Panc1 (cell line): ENCODE data around the gene DDX10. TPM values are rescaled to one million over a fixed set of nuclear protein-coding genes. Genes with fewer than 3 reads are reported as not detected.

Experiments
- ATAC-seq: fragments of 200-7000 bp; cut with Tn5 transposase; 2 replicates; pipeline ENCODE4 v1.9.1; 2020; ENCODE audit warnings: mild to moderate bottlenecking, moderate library complexity
- BruUV-seq: library from RNA; stranded (reverse); fragments of 400-500 nt; replicated peaks from 2 replicates; lab custom pipeline; 2021; lab: Mats Ljungman, UMichigan
- CTCF ChIA-PET: fragments of 300-600 bp; sonication (Branson Sonifier 250); formaldehyde crosslinking; loops from one replicate; lab custom pipeline; 2022; ENCODE audit warnings: antibody characterized with exemption; lab: Charles Lee
- POLR2A ChIA-PET: fragments of 300-600 bp; sonication (Branson Sonifier 250); formaldehyde crosslinking; loops from one replicate; lab custom pipeline; 2022; ENCODE audit warnings: antibody characterized with exemption; lab: Charles Lee
- DNase-seq: peaks from one replicate; pipeline ENCODE4 v3.0.0-alpha.2; 2010; ENCODE audit warnings: low read depth, low spot score
- H3K27ac ChIP-seq: 2 replicates; pipeline ENCODE4 v1.5.1; 2011; ENCODE audit warnings: mild to moderate bottlenecking, low read length, inconsistent platforms
- H3K27me3 ChIP-seq: fragments of 200-500 bp; sonication (Bioruptor generic); 2 replicates; pipeline ENCODE4 v1.6.0; 2014; ENCODE audit warnings: low read length, inconsistent platforms; ENCODE audit not compliant: control insufficient read depth, insufficient read depth
- H3K36me3 ChIP-seq: fragments of 200-500 bp; sonication (Bioruptor generic); 2 replicates; pipeline ENCODE4 v1.5.1; 2014; ENCODE audit warnings: inconsistent platforms, mild to moderate bottlenecking, low read length, moderate library complexity; ENCODE audit not compliant: control insufficient read depth, insufficient read depth
- H3K4me1 ChIP-seq: 2 replicates; pipeline ENCODE4 v1.5.1; 2011; ENCODE audit warnings: inconsistent platforms, mild to moderate bottlenecking, low read length, moderate library complexity; ENCODE audit not compliant: control insufficient read depth, insufficient read depth
- H3K4me3 ChIP-seq, 2 experiments: 2 replicates each; pipeline ENCODE4 v1.5.1; 2011 to 2012; ENCODE audit warnings: low read depth in 2 of 2, low read length in 2 of 2, mild to moderate bottlenecking in 2 of 2, inconsistent platforms in 1 of 2, moderate library complexity in 1 of 2
- H3K9me3 ChIP-seq: fragments of 200-500 bp; sonication (Bioruptor generic); 2 replicates; pipeline ENCODE4 v1.5.1; 2014; ENCODE audit warnings: low read depth, mild to moderate bottlenecking, inconsistent platforms, low read length, moderate library complexity; ENCODE audit not compliant: control insufficient read depth, insufficient read depth
- POLR2AphosphoS5 ChIP-seq: IDR thresholded peaks from 2 replicates; pipeline ENCODE4 v1.6.1; 2012; ENCODE audit warnings: mild to moderate bottlenecking, low read depth, low read length, moderate library complexity
- SIN3A ChIP-seq: IDR thresholded peaks from 2 replicates; pipeline ENCODE4 v1.6.1; 2012; ENCODE audit warnings: low read depth, mild to moderate bottlenecking, low read length, moderate library complexity, borderline replicate concordance; ENCODE audit not compliant: insufficient read depth
- TCF7L2 ChIP-seq: IDR thresholded peaks from 2 replicates; pipeline ENCODE4 v1.6.1; 2011; ENCODE audit warnings: mild to moderate bottlenecking, low read depth, low read length, inconsistent platforms
- in situ Hi-C: cut with HindIII; loops from 2 replicates; pipeline ENCODE4 v1.10.0; 2016; ENCODE audit warnings: low sequenced_read_pairs, low pct_unique_long_range_greater_than_20kb
- intact Hi-C: fragments of 100-400 bp; cut with micrococcal nuclease; formaldehyde crosslinking; loops from one replicate; pipeline ENCODE4 v1.10.0; 2022; ENCODE audit not compliant: unreplicated experiment
- total RNA-seq: library from RNA; stranded (reverse); gene quantifications from one replicate; pipeline ENCODE4 v1.2.1, GENCODE V29; 2021; ENCODE audit not compliant: unreplicated experiment
- TF ChIP-seq, protein P1 (sequence below), 2 experiments: IDR thresholded peaks; 2 replicates each; pipeline ENCODE4 v1.6.1; 2011 to 2012; ENCODE audit warnings: low read depth in 2 of 2, control low read depth in 1 of 2, low read length in 1 of 2, mild to moderate bottlenecking in 1 of 2, moderate library complexity in 1 of 2; ENCODE audit not compliant: insufficient read depth in 1 of 2
- TF ChIP-seq, protein P2 (sequence below): fragments of 450-650 bp; IDR thresholded peaks from 2 replicates; pipeline ENCODE4 v1.5.1; 2017; ENCODE audit warnings: mild to moderate bottlenecking

The DDX10 gene
- total RNA-seq, 1 experiment from 2014 or later = 48.8 TPM

- ATAC-seq (no peak), DNase-seq (no peak)
- Histone ChIP-seq H3K4me1 (no peaks in the 10 kb centered on the region), H3K27ac (no peak overlapping the region), H3K4me3 (no peak overlapping the region), H3K36me3 (peaks cover 13% of the 10 kb centered on the region), H3K9me3 (peaks cover 9% of the 10 kb centered on the region; the same call in 1 of the 2 replicates), H3K27me3 (no peaks in the 10 kb centered on the region)
- CTCF ChIA-PET = no interaction called here
- TF ChIP-seq, protein P1, sequence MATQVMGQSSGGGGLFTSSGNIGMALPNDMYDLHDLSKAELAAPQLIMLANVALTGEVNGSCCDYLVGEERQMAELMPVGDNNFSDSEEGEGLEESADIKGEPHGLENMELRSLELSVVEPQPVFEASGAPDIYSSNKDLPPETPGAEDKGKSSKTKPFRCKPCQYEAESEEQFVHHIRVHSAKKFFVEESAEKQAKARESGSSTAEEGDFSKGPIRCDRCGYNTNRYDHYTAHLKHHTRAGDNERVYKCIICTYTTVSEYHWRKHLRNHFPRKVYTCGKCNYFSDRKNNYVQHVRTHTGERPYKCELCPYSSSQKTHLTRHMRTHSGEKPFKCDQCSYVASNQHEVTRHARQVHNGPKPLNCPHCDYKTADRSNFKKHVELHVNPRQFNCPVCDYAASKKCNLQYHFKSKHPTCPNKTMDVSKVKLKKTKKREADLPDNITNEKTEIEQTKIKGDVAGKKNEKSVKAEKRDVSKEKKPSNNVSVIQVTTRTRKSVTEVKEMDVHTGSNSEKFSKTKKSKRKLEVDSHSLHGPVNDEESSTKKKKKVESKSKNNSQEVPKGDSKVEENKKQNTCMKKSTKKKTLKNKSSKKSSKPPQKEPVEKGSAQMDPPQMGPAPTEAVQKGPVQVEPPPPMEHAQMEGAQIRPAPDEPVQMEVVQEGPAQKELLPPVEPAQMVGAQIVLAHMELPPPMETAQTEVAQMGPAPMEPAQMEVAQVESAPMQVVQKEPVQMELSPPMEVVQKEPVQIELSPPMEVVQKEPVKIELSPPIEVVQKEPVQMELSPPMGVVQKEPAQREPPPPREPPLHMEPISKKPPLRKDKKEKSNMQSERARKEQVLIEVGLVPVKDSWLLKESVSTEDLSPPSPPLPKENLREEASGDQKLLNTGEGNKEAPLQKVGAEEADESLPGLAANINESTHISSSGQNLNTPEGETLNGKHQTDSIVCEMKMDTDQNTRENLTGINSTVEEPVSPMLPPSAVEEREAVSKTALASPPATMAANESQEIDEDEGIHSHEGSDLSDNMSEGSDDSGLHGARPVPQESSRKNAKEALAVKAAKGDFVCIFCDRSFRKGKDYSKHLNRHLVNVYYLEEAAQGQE (IDR thresholded peaks at IDR 0.05; ENCODE audit: insufficient read depth in 1 of 2, low read depth in 2 of 2, low read length in 1 of 2) = no peak
- no peak for TF ChIP-seq SIN3A
- TF ChIP-seq, protein P2, sequence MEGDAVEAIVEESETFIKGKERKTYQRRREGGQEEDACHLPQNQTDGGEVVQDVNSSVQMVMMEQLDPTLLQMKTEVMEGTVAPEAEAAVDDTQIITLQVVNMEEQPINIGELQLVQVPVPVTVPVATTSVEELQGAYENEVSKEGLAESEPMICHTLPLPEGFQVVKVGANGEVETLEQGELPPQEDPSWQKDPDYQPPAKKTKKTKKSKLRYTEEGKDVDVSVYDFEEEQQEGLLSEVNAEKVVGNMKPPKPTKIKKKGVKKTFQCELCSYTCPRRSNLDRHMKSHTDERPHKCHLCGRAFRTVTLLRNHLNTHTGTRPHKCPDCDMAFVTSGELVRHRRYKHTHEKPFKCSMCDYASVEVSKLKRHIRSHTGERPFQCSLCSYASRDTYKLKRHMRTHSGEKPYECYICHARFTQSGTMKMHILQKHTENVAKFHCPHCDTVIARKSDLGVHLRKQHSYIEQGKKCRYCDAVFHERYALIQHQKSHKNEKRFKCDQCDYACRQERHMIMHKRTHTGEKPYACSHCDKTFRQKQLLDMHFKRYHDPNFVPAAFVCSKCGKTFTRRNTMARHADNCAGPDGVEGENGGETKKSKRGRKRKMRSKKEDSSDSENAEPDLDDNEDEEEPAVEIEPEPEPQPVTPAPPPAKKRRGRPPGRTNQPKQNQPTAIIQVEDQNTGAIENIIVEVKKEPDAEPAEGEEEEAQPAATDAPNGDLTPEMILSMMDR = no peak
- no peak for TF ChIP-seq POLR2AphosphoS5
- TF ChIP-seq TCF7L2 = no peak
- POLR2A ChIA-PET = no interaction called here
- in situ Hi-C loops = no loop called here
- intact Hi-C loops = no loop called here
- BruUV-seq = no TSS peak
These were observed 40.2 kb downstream of the DDX10 start for GRCh38 chr11:108705061-108705460.

DNA sequence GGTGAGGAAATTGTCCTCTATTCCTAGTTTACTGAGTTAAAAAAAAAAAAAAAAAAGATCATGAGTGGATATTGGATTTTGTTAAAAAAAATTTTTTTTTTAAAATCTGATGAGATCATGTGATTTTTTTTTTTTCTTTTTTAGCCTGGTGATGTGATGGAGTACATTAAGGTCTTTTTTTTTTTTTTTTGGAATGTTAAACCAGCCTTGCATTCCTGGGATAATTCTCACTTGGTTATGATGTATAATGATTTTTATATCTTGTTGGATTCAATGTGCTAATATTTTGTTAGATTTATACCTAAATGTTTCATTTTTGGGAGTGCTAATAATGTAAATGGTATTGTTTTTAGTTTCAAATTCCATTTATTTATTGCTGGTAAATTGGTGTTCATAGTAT, 43.3 kb downstream of the DDX10 start:
- BruUV-seq = no TSS peak
- POLR2A ChIA-PET = interaction anchor here (0.5 kb wide), 1 partner anchor 617 kb away, joined by 7 read pairs; no protein-coding TSS in a partner anchor

More for the DNA sequence above, 43.3 kb downstream of the DDX10 start:
- no peaks in the 10 kb centered on the region for H3K27me3 ChIP-seq
- CTCF ChIA-PET = no interaction called here
- no peaks in the 10 kb centered on the region for H3K4me1 ChIP-seq
- DNase-seq = no peak
- no peak overlapping the region for H3K27ac ChIP-seq
- intact Hi-C loops (no loop called here), in situ Hi-C loops (no loop called here)
- peaks cover 10% of the 10 kb centered on the region for H3K36me3 ChIP-seq
- TF ChIP-seq TCF7L2 (no peak), POLR2AphosphoS5 (no peak), SIN3A (no peak)
- TF ChIP-seq, protein P1 (IDR thresholded peaks at IDR 0.05; ENCODE audit: insufficient read depth in 1 of 2, low read depth in 2 of 2, low read length in 1 of 2) = no peak
- TF ChIP-seq, protein P2 = no peak
- H3K9me3 ChIP-seq = peaks cover 9% of the 10 kb centered on the region; the same call in 1 of the 2 replicates
- ATAC-seq = no peak
- no peak overlapping the region for H3K4me3 ChIP-seq
